Measurements from ENCODE around the gene PRR14.

The PRR14 gene

GRCh38 chr16:30650369-30651123 lies at the start of gene PRR14:
PRR14 (plus strand) TSS chr16:30650960; CDS start chr16:30651646, 686 bp downstream.
- DNase-seq = peak; percentile 81 to 100 (median 99)

- no peak for DNase-seq
These were observed 48.8 kb upstream of the PRR14 start for GRCh38 chr16:30601966-30602365.

- DNase-seq = peak in 1 of 56 donors; percentile 23
These were observed 48.0 kb upstream of the PRR14 start for GRCh38 chr16:30602616-30603277.

DNA sequence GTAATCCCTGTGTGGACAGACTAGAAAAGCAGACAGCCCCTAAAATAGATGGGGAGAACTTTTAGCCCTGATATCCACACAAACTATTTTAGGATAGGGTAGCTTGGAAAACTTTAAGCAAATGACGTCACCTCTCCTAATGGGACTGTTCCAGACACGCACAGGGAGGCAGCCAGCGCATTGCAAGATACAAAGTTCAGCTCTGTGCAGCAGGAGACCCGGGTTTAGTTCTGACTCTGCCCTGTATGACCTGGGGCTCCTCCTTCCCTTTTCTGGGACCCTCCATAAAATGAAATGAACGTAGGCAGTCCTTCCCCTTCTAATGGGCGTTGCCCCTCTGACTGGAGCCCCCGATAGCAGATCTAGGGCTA lies 46.8 kb upstream of the PRR14 start:
- no peak for DNase-seq

DNA sequence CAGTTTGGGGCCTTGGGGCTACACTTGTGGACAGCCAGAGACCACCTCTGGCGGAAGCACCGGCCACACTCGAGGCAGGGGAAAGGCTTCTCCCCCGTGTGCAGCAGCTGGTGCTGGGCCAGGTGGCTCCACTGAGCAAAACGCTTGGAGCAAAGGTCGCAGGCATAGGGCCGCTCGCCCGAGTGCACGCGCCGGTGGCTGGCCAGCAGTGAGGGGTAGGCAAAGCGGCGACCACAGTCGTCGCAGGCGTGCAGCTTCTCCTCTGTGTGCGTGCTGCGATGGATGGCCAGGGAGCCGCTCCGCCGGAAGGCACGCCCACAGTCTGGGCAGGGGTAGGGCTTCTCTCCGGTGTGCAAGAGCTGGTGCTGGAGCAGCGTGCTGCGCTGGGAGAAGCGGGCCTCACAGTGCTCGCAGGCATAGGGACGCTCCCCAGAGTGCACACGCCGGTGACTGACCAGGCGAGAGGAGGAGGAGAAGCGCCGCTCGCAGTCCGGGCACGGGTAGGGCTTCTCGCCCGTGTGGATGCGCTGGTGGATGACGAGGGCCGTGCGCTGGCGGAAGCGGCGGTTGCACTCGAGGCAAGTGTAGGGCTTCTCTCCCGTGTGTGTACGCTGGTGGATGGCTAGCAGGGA lies 46.3 kb upstream of the PRR14 start:
- no peak for DNase-seq

- peak in 10 of 56 donors; percentile 9 to 34 (median 16) for DNase-seq
These were observed 45.6 kb upstream of the PRR14 start for GRCh38 chr16:30605158-30605557.

DNA sequence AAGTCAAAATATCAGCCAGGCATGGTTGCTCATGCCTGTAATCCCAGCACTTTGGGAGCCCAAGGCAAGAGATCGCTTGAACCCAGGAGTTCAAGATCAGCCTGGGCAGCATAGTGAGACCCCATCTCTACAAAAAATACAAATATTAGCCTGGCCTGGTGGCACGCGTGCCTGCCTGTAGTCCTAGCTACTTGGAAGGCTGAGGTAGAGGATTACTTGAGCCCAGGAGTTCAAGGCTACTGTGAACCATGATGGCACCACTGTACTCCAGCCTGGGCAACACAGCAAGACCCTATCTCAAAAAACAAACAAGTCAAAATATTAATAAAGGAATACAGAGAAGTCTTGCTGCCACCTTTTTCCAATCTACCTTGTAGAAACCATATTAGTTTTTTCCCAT lies 44.8 kb upstream of the PRR14 start:
- no peak for DNase-seq

GRCh38 chr16:30609002-30609925 lies 41.5 kb upstream of the PRR14 start:
- DNase-seq = peak in 28 of 56 donors; percentile 21 to 74 (median 48)

DNA sequence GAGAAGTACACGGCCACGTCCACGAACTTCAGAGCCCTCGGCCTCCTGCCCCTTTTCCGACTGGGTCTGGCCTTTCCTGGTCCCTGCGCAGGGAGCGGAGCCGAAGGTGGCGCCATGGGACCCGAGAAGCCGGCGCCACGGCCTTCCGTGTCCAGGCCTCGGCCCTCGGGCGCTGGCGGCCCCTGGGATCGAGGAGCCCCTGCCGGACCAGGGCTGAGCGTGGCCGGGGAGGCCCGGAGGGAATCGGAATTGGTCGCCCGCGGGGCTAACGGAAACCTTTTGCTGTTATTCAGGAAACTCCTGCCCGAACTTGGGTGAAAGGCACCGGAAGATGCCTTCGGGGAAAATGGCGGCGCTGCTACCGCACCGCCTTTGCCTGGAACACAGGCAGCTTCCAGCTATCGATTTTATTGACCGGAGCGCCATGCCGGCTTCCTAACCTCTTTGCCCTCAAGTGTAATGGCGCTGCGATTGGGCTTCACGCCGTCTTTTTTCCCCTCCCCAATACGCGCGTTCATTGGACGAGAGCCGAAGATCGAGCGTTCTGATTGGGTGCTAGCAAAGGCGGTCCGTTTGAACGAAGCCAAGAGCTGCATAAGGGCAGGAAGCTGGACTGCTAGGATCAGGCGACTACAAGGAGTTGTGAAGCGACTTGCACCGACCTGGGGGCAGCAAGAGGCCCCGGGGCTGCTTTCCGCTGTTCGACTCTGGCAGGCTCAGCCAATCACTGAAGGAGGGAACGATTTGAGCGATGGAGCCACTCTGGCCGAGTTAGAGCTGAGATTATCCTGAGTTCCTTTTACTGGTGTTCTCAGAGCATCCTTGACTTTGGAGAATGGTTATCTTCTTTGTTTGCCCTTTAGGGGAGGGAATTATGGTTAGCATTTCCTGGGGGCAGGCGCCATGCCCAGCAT lies 40.6 kb upstream of the PRR14 start, which contains the start of gene ZNF689:
TSS of gene ZNF689 (minus strand) at position 464 of the 914 bp plus-strand sequence. CDS start at position 116, 348 bp downstream.
- peak; percentile 76 to 99 (median 93) for DNase-seq

GRCh38 chr16:30615358-30616091 lies 35.2 kb upstream of the PRR14 start:
- DNase-seq = peak in 22 of 56 donors; percentile 4 to 47 (median 15)

- peak in 1 of 56 donors; percentile 21 for DNase-seq
These were observed 31.6 kb upstream of the PRR14 start for GRCh38 chr16:30619202-30619601.

DNA sequence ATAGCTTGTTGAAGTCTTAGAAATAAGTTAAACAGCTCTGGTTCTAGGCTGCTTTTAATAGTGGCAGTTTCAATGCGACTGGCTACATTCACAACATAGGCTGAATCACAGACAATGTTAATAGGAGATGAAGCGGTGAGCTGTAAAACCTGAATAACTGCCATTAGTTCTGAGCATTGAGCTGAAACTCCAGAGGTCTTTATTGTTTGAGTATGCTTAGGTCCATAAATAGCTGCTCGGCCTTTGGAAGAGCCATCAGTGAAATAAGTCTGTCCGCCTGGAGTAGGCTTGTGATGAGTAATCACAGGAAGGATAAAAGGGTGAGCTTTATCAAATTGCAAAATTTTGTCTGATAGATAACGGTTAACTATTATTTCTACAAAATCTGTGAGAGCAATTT lies 31.1 kb upstream of the PRR14 start:
- no peak for DNase-seq

GRCh38 chr16:30620169-30620568 lies 30.6 kb upstream of the PRR14 start:
- DNase-seq = no peak

- DNase-seq = no peak
These were observed 29.0 kb upstream of the PRR14 start for GRCh38 chr16:30621765-30622164.

DNA sequence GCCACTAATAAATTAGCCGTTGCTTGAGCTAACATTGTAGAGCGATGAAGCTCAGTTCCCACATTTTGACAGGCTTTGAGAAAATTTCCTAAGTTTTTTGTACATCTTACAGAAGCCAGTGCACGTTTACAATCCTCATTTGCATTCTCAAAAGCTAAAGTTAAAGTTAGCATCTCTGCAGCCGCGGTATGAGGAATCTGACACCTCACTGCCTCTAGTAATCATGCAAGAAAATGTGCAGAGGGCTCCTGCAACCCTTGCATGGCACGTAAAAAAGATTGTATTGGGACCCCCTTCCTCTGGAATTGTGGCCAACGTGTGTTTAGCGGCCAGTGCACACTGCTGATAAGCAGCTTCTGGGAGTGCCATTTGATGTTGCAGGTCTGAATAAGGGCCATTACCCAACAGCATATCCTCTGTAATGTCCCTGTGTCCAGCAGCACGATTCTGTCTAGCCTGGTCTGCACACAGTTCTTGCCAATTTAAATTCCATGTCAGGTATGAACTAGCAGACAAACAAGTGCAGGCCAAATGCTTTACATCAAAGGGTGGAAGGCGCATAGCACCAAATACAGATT lies 28.2 kb upstream of the PRR14 start:
- DNase-seq = no peak

- no peak for DNase-seq
These were observed 27.1 kb upstream of the PRR14 start for GRCh38 chr16:30623536-30624283.

GRCh38 chr16:30626236-30626635 lies 24.5 kb upstream of the PRR14 start:
- no peak for DNase-seq

All from amygdala (tissue), 56 donors.